Naive B cell (primary cell): ENCODE data around the gene MED22. TPM values are rescaled to one million over a fixed set of nuclear protein-coding genes. Genes with fewer than 3 reads are reported as not detected.
A peak's percentile ranks its signal among the peaks of the same experiment; 100 is the strongest.
"Not testable (repeated sequence)": the region's sequence is repeated elsewhere in the genome, so short reads cannot be mapped to it uniquely, and the experiment has no call there.

Experiments used
- ATAC-seq, 2 donors: fragments of 150-1000 bp; cut with Tn5 transposase; 2 replicates each; pipeline ENCODE4 v1.10.0; 2021; ENCODE audit warnings: low read depth in 2 of 2, mild to moderate bottlenecking in 2 of 2, moderate library complexity in 2 of 2
- DNase-seq: peaks from one replicate; pipeline ENCODE4 v3.0.0; 2022
- H3K27ac Mint-ChIP-seq, 6 donors: one replicate each; pipeline ENCODE4 v1.8.0; 2020 to 2022; ENCODE audit warnings: mild to moderate bottlenecking in 6 of 6, mixed read lengths in 6 of 6, moderate library complexity in 5 of 6, inconsistent platforms in 2 of 6
- H3K27me3 Mint-ChIP-seq, 3 donors: one replicate each; pipeline ENCODE4 v1.8.0; 2021 to 2022; ENCODE audit warnings: mixed read lengths in 3 of 3, mild to moderate bottlenecking in 1 of 3
- H3K36me3 Mint-ChIP-seq, 2 donors: one replicate each; pipeline ENCODE4 v1.8.0; 2020 to 2022; ENCODE audit warnings: mixed read lengths in 2 of 2, inconsistent platforms in 1 of 2, mild to moderate bottlenecking in 1 of 2
- H3K4me1 Mint-ChIP-seq, 3 donors: one replicate each; pipeline ENCODE4 v1.8.0; 2020 to 2022; ENCODE audit warnings: mixed read lengths in 3 of 3, inconsistent platforms in 1 of 3, mild to moderate bottlenecking in 1 of 3, moderate library complexity in 1 of 3
- H3K4me3 Mint-ChIP-seq, 8 donors: one replicate each; pipeline ENCODE4 v1.8.0; 2020 to 2022; ENCODE audit warnings: mild to moderate bottlenecking in 8 of 8, mixed read lengths in 8 of 8, moderate library complexity in 8 of 8, inconsistent platforms in 2 of 8
- H3K9me3 Mint-ChIP-seq, 7 donors: one replicate each; pipeline ENCODE4 v1.8.0; 2020 to 2022; ENCODE audit warnings: mixed read lengths in 7 of 7, mild to moderate bottlenecking in 5 of 7, inconsistent platforms in 2 of 7, moderate library complexity in 1 of 7
- polyA plus RNA-seq, 6 donors: library from polyadenylated mRNA; unstranded; fragments of 300-500 nt; fragmentation: Illumina TruSeq; gene quantifications; one replicate each; pipeline ENCODE4 v1.2.3, GENCODE V29; 2021; ENCODE audit warnings: low read depth in 6 of 6

The MED22 gene
- polyA plus RNA-seq, 6 donors from 2014 or later = 14.9 to 36.8 (median 20.2) TPM

DNA sequence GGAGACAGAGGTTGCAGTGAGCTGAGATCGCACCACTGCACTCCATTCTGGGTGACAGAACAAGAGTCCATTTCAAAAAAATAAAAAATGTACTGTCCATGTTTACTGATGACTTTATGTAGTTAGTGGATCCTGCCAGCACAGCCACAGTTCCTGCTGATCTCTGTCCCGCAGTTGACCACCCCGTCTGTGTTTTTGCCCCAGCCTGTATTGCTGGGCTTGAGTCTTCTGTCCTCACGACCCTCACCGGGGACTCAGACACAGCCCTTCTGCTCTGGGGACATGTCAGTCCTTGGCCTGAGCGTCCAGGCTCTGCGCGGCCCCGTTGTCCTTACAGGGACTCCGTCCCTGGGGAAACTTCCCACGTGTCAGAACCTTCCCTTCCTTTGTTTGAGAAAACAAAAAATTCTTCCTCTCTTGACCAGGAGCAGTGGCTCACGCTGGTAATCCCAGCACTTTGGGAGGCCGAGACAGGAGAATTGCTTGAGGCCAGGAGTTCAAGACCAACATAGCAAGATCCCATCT, 26.5 kb downstream of the MED22 start:
- Mint-ChIP-seq H3K27me3 (peaks cover 0 to 19% (median 8%) of the 10 kb centered on the region in 3 donors), H3K4me3 (no peak overlapping the region), H3K4me1 (peaks cover 0 to 3% (median 0%) of the 10 kb centered on the region in 3 donors), H3K36me3 (no peaks in the 10 kb centered on the region), H3K9me3 (no peaks in the 10 kb centered on the region), H3K27ac (peak overlapping the region in 1 of 6 donors; percentile 63)
- ATAC-seq (no peak), DNase-seq (no peak)

DNA sequence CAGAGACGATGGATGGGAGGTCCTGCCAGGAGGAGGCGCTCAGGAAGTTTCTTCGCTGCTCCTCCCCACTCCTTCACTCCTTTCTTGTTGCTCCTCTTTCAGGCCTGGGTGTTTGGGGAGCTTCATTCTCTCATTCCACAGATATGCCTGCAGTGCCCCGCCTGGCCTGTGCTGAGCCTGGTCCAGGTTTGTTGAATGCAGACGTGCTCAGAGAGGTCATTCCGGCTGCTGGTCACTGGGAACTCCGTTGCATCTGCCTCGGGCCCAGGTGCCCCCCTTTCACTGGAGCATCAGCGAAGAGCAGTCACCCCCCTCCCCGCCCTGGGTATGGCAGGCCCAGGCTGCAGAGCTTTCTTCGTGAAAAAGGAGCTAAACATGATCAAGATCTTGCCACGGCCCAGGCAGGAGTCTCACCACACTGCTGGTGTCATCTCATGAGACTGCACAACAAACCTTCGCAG, 27.5 kb downstream of the MED22 start:
- DNase-seq = no peak
- H3K9me3 Mint-ChIP-seq = peaks cover 0 to 2% (median 0%) of the 10 kb centered on the region in 7 donors
- peaks cover 4 to 22% (median 11%) of the 10 kb centered on the region in 3 donors for H3K27me3 Mint-ChIP-seq
- no peak for ATAC-seq
- peaks cover 0 to 3% (median 0%) of the 10 kb centered on the region in 3 donors for H3K4me1 Mint-ChIP-seq
- H3K27ac Mint-ChIP-seq = no peak overlapping the region
- H3K36me3 Mint-ChIP-seq = no peaks in the 10 kb centered on the region
- no peak overlapping the region for H3K4me3 Mint-ChIP-seq

DNA sequence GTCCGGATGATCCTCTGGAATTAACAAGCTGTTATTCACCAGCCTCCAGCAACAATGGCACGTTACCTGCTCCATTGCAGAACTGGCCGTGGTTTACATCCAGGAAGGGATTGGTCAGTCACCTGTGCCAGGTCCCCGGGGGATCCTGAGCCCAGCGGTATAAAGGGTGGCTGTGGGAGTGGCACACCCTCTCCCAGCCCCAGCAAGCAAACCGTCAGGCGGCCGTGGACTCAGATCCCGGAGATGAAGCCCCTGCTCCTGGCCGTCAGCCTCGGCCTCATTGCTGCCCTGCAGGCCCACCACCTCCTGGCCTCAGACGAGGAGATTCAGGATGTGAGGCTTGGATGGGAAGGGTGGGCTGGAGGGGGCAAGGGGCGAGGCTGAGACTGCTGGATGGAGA, 30.4 kb downstream of the MED22 start:
- H3K4me1 Mint-ChIP-seq, H3K36me3 Mint-ChIP-seq: not testable (repeated sequence)
- peaks cover 4 to 22% (median 11%) of the 10 kb centered on the region in 3 donors for H3K27me3 Mint-ChIP-seq

DNA sequence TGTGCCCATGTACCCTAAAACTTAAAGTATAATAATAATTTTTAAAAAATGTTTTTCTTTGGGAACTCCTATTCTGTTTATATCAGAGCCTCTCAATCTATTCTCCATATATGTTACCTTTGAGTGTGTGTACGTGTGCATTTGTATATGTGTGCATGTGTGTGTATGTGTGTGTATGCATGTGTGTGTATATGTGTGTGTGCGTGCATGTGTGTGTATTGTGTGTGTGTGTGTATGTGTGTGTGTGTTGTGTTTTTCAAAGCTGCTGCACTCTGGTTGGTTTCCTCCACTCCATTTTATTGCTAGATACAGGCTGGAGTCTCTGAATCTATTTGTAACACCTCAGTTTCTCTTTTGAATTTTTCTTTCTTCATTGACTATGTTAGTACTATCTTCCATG, 31.9 kb downstream of the MED22 start:
- Mint-ChIP-seq H3K9me3 (peaks cover 0 to 2% (median 0%) of the 10 kb centered on the region in 7 donors), H3K36me3 (no peaks in the 10 kb centered on the region), H3K27ac (peak overlapping the region in 1 of 6 donors; percentile 24), H3K27me3 (peaks cover 4 to 18% (median 11%) of the 10 kb centered on the region in 3 donors), H3K4me1 (no peaks in the 10 kb centered on the region), H3K4me3 (no peak overlapping the region)
- no peak for ATAC-seq
- DNase-seq = no peak

More for the DNA sequence above, 30.4 kb downstream of the MED22 start:
- H3K9me3 Mint-ChIP-seq, H3K27ac Mint-ChIP-seq, ATAC-seq, DNase-seq, H3K4me3 Mint-ChIP-seq: not testable (repeated sequence)

DNA sequence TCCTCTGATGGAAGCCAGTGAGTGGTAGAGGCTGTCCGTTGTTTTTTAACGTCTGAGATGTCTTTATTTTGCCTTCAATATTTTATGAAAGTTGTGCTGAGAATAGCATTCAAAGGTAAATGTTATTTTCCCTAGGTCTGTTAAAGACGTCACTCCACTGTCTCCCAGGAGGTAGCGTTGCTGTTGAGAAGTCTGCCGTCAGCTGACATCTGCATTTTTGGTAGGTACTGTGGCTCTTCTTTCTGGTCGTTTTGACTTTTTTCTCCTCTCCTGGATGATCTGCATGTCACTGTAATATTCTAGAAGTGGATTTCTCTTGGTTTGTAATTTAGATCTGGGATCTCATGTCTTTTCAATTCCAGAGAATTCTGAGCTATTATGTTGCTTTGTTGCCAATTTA, 38.3 kb downstream of the MED22 start:
- H3K4me1 Mint-ChIP-seq = no peaks in the 10 kb centered on the region
- peaks cover 0 to 5% of the 10 kb centered on the region in 2 donors for H3K36me3 Mint-ChIP-seq
- no peak for DNase-seq
- ATAC-seq = no peak
- peaks cover 24 to 35% (median 25%) of the 10 kb centered on the region in 3 donors for H3K27me3 Mint-ChIP-seq
- no peak overlapping the region for H3K4me3 Mint-ChIP-seq
- no peak overlapping the region for H3K27ac Mint-ChIP-seq
- H3K9me3 Mint-ChIP-seq = peaks cover 0 to 5% (median 0%) of the 10 kb centered on the region in 7 donors

DNA sequence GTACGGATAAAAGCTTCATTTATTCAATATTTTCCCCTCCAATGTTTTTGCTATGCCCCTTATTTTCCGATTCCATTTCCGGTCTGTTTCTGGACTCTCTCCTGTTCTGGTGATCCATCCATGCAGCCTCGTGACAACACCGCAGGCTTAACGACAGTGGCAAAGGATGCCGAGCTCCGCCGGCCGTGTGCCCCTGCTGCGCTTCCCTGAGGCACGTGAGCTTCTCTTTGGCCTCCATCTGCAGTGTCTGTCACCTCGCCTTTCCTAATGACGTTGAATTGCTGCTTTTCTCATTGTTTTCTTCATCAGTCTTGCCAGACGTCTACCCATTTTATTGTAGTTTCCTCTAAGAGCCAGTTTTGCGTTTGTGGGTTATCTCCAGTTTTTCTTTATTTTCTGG, 40.6 kb downstream of the MED22 start:
- Mint-ChIP-seq H3K36me3 (peaks cover 0 to 5% of the 10 kb centered on the region in 2 donors), H3K4me1 (no peaks in the 10 kb centered on the region), H3K4me3 (no peak overlapping the region), H3K9me3 (peaks cover 0 to 5% (median 0%) of the 10 kb centered on the region in 7 donors), H3K27ac (peak overlapping the region in 2 of 6 donors; percentile 6 to 22), H3K27me3 (peaks cover 24 to 35% (median 25%) of the 10 kb centered on the region in 3 donors)
- no peak for DNase-seq
- ATAC-seq = no peak

DNA sequence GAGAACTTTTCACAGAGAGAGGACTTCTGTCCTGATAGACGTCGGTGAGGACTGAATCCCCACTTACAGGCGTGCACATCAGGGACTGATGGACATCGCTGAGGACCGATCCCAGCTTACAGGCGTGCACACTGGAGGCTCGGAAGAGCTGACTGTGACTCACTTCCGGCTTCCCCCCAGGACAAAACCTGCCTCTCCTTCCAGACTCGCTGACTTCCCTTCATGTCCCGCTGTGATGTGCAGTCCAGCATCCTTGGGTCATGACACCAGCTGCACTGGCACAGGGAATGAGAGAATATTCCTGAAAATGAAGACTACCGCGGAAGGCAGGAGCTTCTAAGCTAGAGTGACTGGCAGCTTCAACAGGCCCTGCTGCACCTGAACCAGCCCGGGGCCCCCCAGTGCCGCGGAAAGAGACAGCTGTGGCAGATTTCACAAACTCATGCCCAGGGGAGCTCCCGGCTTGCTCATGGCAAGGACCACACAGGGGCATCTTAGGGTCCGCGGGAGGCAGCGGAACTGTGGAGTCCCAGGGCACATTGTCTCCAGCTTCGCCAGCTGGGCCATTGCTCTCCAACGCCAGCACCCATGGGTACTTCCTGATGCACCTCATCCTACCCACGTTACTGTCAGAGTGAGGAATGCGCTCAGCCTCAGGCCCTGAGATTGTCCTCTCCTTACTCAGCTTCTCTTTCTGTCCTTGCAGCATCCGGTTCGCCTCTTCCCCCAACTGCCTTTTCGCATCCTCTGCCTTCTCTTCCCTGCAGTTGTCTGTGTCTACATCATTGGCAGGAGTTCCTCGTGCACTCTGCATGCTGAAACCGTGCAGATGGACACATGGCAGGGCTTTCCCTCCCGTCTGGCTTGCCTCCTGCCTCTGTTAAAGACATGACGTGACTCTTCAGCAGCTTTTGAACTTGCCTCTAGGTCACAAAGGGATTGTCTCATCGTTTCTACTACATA, 41.4 kb downstream of the MED22 start:
- Mint-ChIP-seq H3K9me3 (peaks cover 0 to 5% (median 0%) of the 10 kb centered on the region in 7 donors), H3K27me3 (peaks cover 25 to 35% (median 30%) of the 10 kb centered on the region in 3 donors), H3K4me3 (peak overlapping the region in 1 of 8 donors; percentile 17), H3K4me1 (no peaks in the 10 kb centered on the region), H3K27ac (no peak overlapping the region), H3K36me3 (peaks cover 0 to 5% of the 10 kb centered on the region in 2 donors)
- no peak for ATAC-seq
- DNase-seq = no peak

DNA sequence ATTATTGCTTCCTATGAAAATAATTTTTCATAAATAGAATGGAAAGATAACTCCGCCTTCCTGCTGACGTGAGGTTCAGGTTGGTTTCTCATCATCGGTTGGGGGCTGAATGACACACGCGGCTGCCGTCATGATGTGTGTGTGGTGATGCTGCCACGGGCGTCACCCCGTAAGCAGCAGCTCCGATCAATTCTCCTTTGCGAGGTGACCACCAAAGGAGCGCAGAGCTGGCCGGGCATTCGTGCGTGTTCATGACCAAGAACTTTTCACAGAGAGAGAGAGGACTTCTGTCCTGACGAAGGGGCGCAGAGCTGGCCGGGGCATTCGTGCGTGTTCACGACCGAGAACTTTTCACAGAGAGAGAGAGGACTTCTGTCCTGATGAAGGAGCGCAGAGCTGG, 42.2 kb downstream of the MED22 start:
- Mint-ChIP-seq H3K27ac (no peak overlapping the region), H3K9me3 (peaks cover 0 to 5% (median 0%) of the 10 kb centered on the region in 7 donors), H3K4me3 (peak overlapping the region in 1 of 8 donors; percentile 63), H3K36me3 (peaks cover 0 to 5% of the 10 kb centered on the region in 2 donors), H3K27me3 (peaks cover 25 to 35% (median 30%) of the 10 kb centered on the region in 3 donors), H3K4me1 (no peaks in the 10 kb centered on the region)
- DNase-seq (no peak), ATAC-seq (no peak)

DNA sequence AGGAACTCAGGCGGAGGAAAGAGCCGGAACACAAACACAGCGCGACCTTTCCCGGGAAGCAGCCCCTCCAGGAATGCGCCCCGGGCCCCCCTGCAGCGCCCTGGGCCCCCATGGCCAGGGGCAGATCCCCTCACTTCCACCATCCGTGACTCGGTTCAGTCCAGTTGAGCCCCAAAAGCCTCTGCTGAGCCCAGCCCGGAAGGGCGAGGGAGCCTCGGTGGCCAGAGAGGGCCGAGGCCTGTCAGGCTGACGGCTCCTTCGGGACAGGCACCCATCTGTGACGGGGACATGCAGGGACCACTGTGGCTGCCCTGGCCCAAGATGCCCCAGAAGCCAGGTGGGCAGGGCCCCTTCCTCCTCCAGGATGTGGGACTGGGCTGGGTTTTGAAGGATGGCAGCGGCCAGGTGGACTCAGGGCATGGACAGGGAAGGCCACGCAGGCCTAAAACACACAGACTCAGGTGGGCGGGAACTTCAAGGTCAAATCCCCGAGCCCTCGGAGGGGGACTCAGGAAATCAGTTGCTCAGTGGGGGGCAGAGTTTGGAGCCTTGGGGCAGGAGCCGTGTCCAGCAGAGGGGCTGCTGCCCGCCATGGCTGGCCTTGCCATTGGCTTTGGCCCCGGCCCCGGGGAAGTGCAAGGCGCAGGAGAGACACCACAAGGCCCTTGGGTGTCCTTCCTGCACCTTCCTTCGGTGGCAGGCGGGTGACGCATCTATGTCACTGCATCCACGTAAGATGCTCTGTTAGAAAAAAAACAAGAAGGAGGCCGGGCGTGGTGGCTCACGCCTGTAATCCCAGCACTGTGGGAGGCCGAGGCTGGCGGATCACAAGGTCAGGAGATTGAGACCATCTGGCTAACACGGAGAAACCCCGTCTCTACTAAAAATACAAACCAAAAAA, 43.2 kb downstream of the MED22 start:
- H3K4me1 Mint-ChIP-seq = no peaks in the 10 kb centered on the region
- peaks cover 0 to 5% of the 10 kb centered on the region in 2 donors for H3K36me3 Mint-ChIP-seq
- peaks cover 0 to 5% (median 0%) of the 10 kb centered on the region in 7 donors for H3K9me3 Mint-ChIP-seq
- no peak overlapping the region for H3K4me3 Mint-ChIP-seq
- peaks cover 22 to 32% (median 26%) of the 10 kb centered on the region in 3 donors for H3K27me3 Mint-ChIP-seq
- ATAC-seq (no peak), DNase-seq (no peak)
- peak overlapping the region in 1 of 6 donors; percentile 85 for H3K27ac Mint-ChIP-seq

DNA sequence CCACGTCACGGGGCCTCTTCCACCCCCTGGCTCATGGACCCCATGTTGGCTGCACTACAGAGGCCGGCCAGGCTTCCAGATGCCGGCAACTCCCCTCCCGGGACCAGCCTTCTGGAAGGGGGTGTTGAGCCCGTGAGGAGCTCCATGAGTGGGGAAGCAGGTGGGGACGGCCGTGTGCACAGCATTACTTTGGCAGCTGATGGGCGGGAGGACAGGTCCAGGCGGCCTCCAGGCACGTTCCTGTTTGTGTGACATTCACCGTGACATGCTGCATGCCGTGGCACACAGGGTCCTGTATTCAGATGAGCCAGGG, 43.8 kb downstream of the MED22 start:
- H3K4me3 Mint-ChIP-seq = no peak overlapping the region
- H3K27me3 Mint-ChIP-seq = peaks cover 16 to 26% (median 25%) of the 10 kb centered on the region in 3 donors
- H3K36me3 Mint-ChIP-seq = peaks cover 0 to under 1% of the 10 kb centered on the region in 2 donors
- H3K27ac Mint-ChIP-seq = no peak overlapping the region
- peaks cover 0 to 2% (median 0%) of the 10 kb centered on the region in 7 donors for H3K9me3 Mint-ChIP-seq
- H3K4me1 Mint-ChIP-seq = no peaks in the 10 kb centered on the region
- no peak for DNase-seq
- no peak for ATAC-seq

DNA sequence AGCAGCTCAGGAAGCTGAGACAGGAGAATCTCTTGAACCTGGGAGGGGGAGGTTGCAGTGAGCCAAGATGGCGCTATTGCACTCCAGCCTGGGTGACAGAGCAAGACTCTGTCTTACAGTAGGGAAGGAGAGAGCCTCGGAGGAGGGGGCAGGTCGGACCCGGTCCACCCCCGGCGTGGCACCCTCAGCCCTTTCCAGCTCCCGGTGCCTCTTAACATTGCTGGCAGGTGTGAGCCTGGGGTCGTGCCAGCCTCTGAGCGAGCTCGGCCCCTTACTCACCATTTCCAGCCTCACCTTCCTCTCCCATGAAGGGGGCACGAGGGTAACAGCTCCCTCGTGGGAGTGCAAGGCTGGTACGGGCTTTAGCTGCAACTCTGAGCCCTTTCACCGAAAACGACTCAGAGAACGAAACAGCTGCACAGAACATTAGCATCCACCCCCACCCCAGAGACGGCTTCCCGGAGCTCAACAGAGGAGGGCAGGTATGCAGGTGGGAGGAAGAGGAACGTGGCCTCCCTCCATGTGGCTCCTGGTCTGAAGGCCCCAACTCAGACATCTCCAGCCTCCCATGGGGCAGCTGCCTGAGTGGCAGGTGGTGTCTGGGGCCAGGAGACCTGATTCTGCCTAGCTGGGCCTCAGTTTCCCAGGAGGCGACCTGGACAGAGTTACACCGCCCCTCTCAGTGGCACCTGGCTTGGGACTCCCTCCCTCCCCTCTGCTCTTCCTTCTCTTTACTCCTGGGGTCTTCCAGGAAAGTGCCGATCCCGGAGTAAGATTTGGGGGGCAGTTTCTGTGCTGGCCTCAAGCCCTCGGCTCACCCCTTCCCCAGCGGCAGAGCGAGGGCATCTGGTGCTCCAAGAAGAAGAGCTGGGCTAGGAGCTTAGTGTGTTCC, 44.4 kb downstream of the MED22 start:
- H3K4me1 Mint-ChIP-seq = no peaks in the 10 kb centered on the region
- H3K27ac Mint-ChIP-seq = peak overlapping the region in 1 of 6 donors; percentile 37
- DNase-seq (no peak), ATAC-seq (no peak)
- no peak overlapping the region for H3K4me3 Mint-ChIP-seq
- peaks cover 12 to 22% (median 19%) of the 10 kb centered on the region in 3 donors for H3K27me3 Mint-ChIP-seq
- H3K9me3 Mint-ChIP-seq = peaks cover 0 to 2% (median 0%) of the 10 kb centered on the region in 7 donors
- H3K36me3 Mint-ChIP-seq = no peaks in the 10 kb centered on the region
